CD4-positive, CD25-positive, alpha-beta regulatory T cell (primary cell): ENCODE results near the gene GHRH. TPM values are rescaled to one million over a fixed set of nuclear protein-coding genes. Genes with fewer than 3 reads are reported as not detected.

ENCODE experiments used
- ATAC-seq, 2 donors: fragments of 150-1000 bp; cut with Tn5 transposase; one replicate each; pipeline ENCODE4 v1.10.0; 2021; ENCODE audit warnings: low read depth in 2 of 2, moderate number of reproducible peaks in 2 of 2, moderate library complexity in 1 of 2
- DNase-seq, 3 donors: peaks; one replicate each; pipeline versions ENCODE4 v3.0.0 to v3.0.0-alpha.2; 2012 to 2022; ENCODE audit warnings: mixed read lengths in 1 of 3
- H3K27ac ChIP-seq: one replicate; pipeline ENCODE4 v1.7.0; 2013; ENCODE audit warnings: mild to moderate bottlenecking, low read length; ENCODE audit not compliant: insufficient read depth, poor library complexity, severe bottlenecking
- H3K27me3 ChIP-seq: one replicate; pipeline ENCODE4 v1.7.0; 2013; ENCODE audit warnings: low read length; ENCODE audit not compliant: control insufficient read depth, insufficient read depth
- H3K36me3 ChIP-seq: one replicate; pipeline ENCODE4 v1.7.0; 2013; ENCODE audit warnings: mild to moderate bottlenecking, low read length, moderate library complexity; ENCODE audit not compliant: control insufficient read depth, insufficient read depth
- H3K4me1 ChIP-seq: 2 replicates; pipeline ENCODE4 v1.7.0; 2013; ENCODE audit warnings: mild to moderate bottlenecking, low read length; ENCODE audit not compliant: insufficient read depth, control insufficient read depth, poor library complexity, severe bottlenecking
- H3K4me3 ChIP-seq: one replicate; pipeline ENCODE4 v1.7.0; 2013; ENCODE audit warnings: low read depth, mild to moderate bottlenecking, low read length, moderate library complexity
- H3K9me3 ChIP-seq, 2 experiments: 1 replicate in 1 of 2; 2 replicates in 1 of 2; pipeline ENCODE4 v1.7.0; 2013; ENCODE audit warnings: low read length in 2 of 2, mild to moderate bottlenecking in 1 of 2, moderate library complexity in 1 of 2; ENCODE audit not compliant: control insufficient read depth in 2 of 2
- H3K27ac Mint-ChIP-seq, 3 donors: one replicate each; pipeline ENCODE4 v1.8.0; 2020 to 2022; ENCODE audit warnings: mild to moderate bottlenecking in 3 of 3, mixed read lengths in 3 of 3, moderate library complexity in 2 of 3
- H3K27me3 Mint-ChIP-seq: one replicate; pipeline ENCODE4 v1.8.0; 2022; ENCODE audit warnings: mild to moderate bottlenecking, mixed read lengths
- H3K36me3 Mint-ChIP-seq: one replicate; pipeline ENCODE4 v1.8.0; 2020; ENCODE audit warnings: mixed read lengths
- H3K4me1 Mint-ChIP-seq, 4 donors: one replicate each; pipeline ENCODE4 v1.8.0; 2020 to 2022; ENCODE audit warnings: mixed read lengths in 4 of 4, mild to moderate bottlenecking in 1 of 4
- H3K4me3 Mint-ChIP-seq, 4 donors: one replicate each; pipeline ENCODE4 v1.8.0; 2020 to 2022; ENCODE audit warnings: mild to moderate bottlenecking in 4 of 4, mixed read lengths in 4 of 4, moderate library complexity in 3 of 4
- H3K9me3 Mint-ChIP-seq, 7 donors: one replicate each; pipeline ENCODE4 v1.8.0; 2020 to 2022; ENCODE audit warnings: mixed read lengths in 7 of 7, mild to moderate bottlenecking in 3 of 7, moderate library complexity in 2 of 7
- polyA plus RNA-seq, 4 donors: library from polyadenylated mRNA; unstranded; fragments of 300-500 nt; fragmentation: Illumina TruSeq; gene quantifications; one replicate each; pipeline ENCODE4 v1.2.3, GENCODE V29; 2021
- total RNA-seq: library from RNA; stranded (reverse); gene quantifications from one replicate; pipeline ENCODE4 v1.2.3, GENCODE V29; 2022

The GHRH gene
- total and polyA plus RNA-seq, 5 donors from 2014 or later: not detected

GRCh38 chr20:37267667-37268313 lies 6.2 kb upstream of the GHRH start:
- Histone ChIP-seq H3K9me3 (no peaks in the 10 kb centered on the region), H3K36me3 (no peaks in the 10 kb centered on the region), H3K4me3 (no peak overlapping the region), H3K27ac (no peak overlapping the region), H3K4me1 (no peaks in the 10 kb centered on the region), H3K27me3 (no peaks in the 10 kb centered on the region)
- Mint-ChIP-seq H3K27me3 (peaks cover 16% of the 10 kb centered on the region), H3K27ac (no peak overlapping the region), H3K36me3 (no peaks in the 10 kb centered on the region), H3K4me1 (peaks cover 0 to 4% (median 0%) of the 10 kb centered on the region in 4 donors), H3K4me3 (no peak overlapping the region), H3K9me3 (peaks cover 0 to 1% (median 0%) of the 10 kb centered on the region in 7 donors)
- no peak for DNase-seq
- no peak for ATAC-seq

- Histone ChIP-seq H3K27me3 (no peaks in the 10 kb centered on the region), H3K27ac (no peak overlapping the region), H3K9me3 (no peaks in the 10 kb centered on the region), H3K4me3 (no peak overlapping the region), H3K4me1 (no peaks in the 10 kb centered on the region), H3K36me3 (no peaks in the 10 kb centered on the region)
- no peak for DNase-seq
- H3K27ac Mint-ChIP-seq: no peak overlapping the region
- ATAC-seq: no peak
- no peak overlapping the region for H3K4me3 Mint-ChIP-seq
- H3K9me3 Mint-ChIP-seq: peaks cover 0 to 1% (median 0%) of the 10 kb centered on the region in 7 donors
- peaks cover 0 to 4% (median 0%) of the 10 kb centered on the region in 4 donors for H3K4me1 Mint-ChIP-seq
- H3K27me3 Mint-ChIP-seq: peaks cover 19% of the 10 kb centered on the region
- no peaks in the 10 kb centered on the region for H3K36me3 Mint-ChIP-seq
Measured at GRCh38 chr20:37266940-37267666, 5.5 kb upstream of the GHRH start.

GRCh38 chr20:37265152-37265551 lies 3.5 kb upstream of the GHRH start:
- DNase-seq: peak in 1 of 3 donors; percentile 35
- H3K4me3 ChIP-seq: no peak overlapping the region
- H3K27ac Mint-ChIP-seq: no peak overlapping the region
- H3K4me1 ChIP-seq: no peaks in the 10 kb centered on the region
- peaks cover 20% of the 10 kb centered on the region for H3K27me3 Mint-ChIP-seq
- no peaks in the 10 kb centered on the region for H3K36me3 ChIP-seq
- H3K36me3 Mint-ChIP-seq: no peaks in the 10 kb centered on the region
- peaks cover 0 to 4% (median 0%) of the 10 kb centered on the region in 4 donors for H3K4me1 Mint-ChIP-seq
- no peak overlapping the region for H3K27ac ChIP-seq
- H3K9me3 Mint-ChIP-seq: peaks cover 0 to 1% (median 0%) of the 10 kb centered on the region in 7 donors
- H3K4me3 Mint-ChIP-seq: no peak overlapping the region
- ATAC-seq: peak; percentile 45 to 49
- no peaks in the 10 kb centered on the region for H3K9me3 ChIP-seq
- H3K27me3 ChIP-seq: no peaks in the 10 kb centered on the region

- Histone ChIP-seq H3K4me3 (no peak overlapping the region), H3K27ac (no peak overlapping the region), H3K36me3 (no peaks in the 10 kb centered on the region), H3K4me1 (no peaks in the 10 kb centered on the region), H3K9me3 (no peaks in the 10 kb centered on the region), H3K27me3 (no peaks in the 10 kb centered on the region)
- Mint-ChIP-seq H3K27ac (no peak overlapping the region), H3K4me3 (no peak overlapping the region), H3K9me3 (peaks cover 0 to 1% (median 0%) of the 10 kb centered on the region in 7 donors), H3K36me3 (no peaks in the 10 kb centered on the region), H3K27me3 (peaks cover 21% of the 10 kb centered on the region), H3K4me1 (no peaks in the 10 kb centered on the region)
- no peak for ATAC-seq
- no peak for DNase-seq
Measured at GRCh38 chr20:37263686-37264085, 2.1 kb upstream of the GHRH start.

- Histone ChIP-seq H3K27me3 (no peaks in the 10 kb centered on the region), H3K4me3 (no peak overlapping the region), H3K36me3 (no peaks in the 10 kb centered on the region), H3K9me3 (no peaks in the 10 kb centered on the region), H3K27ac (no peak overlapping the region), H3K4me1 (no peaks in the 10 kb centered on the region)
- Mint-ChIP-seq H3K9me3 (peaks cover 0 to 1% (median 0%) of the 10 kb centered on the region in 7 donors), H3K4me3 (no peak overlapping the region), H3K27ac (no peak overlapping the region), H3K27me3 (peaks cover 20% of the 10 kb centered on the region), H3K4me1 (no peaks in the 10 kb centered on the region), H3K36me3 (no peaks in the 10 kb centered on the region)
- DNase-seq (no peak), ATAC-seq (no peak)
Measured at GRCh38 chr20:37262505-37262904, 891 bp upstream of the GHRH start.

GRCh38 chr20:37260923-37261322 lies 691 bp downstream of the GHRH start:
- Histone ChIP-seq H3K4me1 (no peaks in the 10 kb centered on the region), H3K9me3 (no peaks in the 10 kb centered on the region), H3K27me3 (no peaks in the 10 kb centered on the region), H3K27ac (no peak overlapping the region), H3K4me3 (no peak overlapping the region), H3K36me3 (no peaks in the 10 kb centered on the region)
- H3K27me3 Mint-ChIP-seq: peaks cover 25% of the 10 kb centered on the region
- H3K9me3 Mint-ChIP-seq: peaks cover 0 to 1% (median 0%) of the 10 kb centered on the region in 7 donors
- H3K36me3 Mint-ChIP-seq: no peaks in the 10 kb centered on the region
- DNase-seq (no peak), ATAC-seq (no peak)
- H3K4me1 Mint-ChIP-seq: no peaks in the 10 kb centered on the region
- H3K4me3 Mint-ChIP-seq: peak overlapping the region in 1 of 4 donors; percentile 49
- H3K27ac Mint-ChIP-seq: no peak overlapping the region

- Histone ChIP-seq H3K4me3 (no peak overlapping the region), H3K36me3 (no peaks in the 10 kb centered on the region), H3K4me1 (no peaks in the 10 kb centered on the region), H3K9me3 (no peaks in the 10 kb centered on the region), H3K27me3 (no peaks in the 10 kb centered on the region), H3K27ac (no peak overlapping the region)
- no peak for ATAC-seq
- Mint-ChIP-seq H3K36me3 (no peaks in the 10 kb centered on the region), H3K4me1 (no peaks in the 10 kb centered on the region), H3K27me3 (peaks cover 25% of the 10 kb centered on the region), H3K27ac (peak overlapping the region in 1 of 3 donors; percentile 59), H3K4me3 (no peak overlapping the region), H3K9me3 (peaks cover 0 to 1% (median 0%) of the 10 kb centered on the region in 7 donors)
- DNase-seq: no peak
Measured at GRCh38 chr20:37259865-37260264, 1.7 kb downstream of the GHRH start.
